Right kidney (tissue), 1 donor: ENCODE measurements around the gene TBL1X.
"Not testable (repeated sequence)": the region's sequence is repeated elsewhere in the genome, so short reads cannot be mapped to it uniquely, and the experiment has no call there.

Experiments
- DNase-seq: peaks from one replicate; pipeline ENCODE4 v3.0.0-alpha.2; 2016

TBL1X gene

DNA sequence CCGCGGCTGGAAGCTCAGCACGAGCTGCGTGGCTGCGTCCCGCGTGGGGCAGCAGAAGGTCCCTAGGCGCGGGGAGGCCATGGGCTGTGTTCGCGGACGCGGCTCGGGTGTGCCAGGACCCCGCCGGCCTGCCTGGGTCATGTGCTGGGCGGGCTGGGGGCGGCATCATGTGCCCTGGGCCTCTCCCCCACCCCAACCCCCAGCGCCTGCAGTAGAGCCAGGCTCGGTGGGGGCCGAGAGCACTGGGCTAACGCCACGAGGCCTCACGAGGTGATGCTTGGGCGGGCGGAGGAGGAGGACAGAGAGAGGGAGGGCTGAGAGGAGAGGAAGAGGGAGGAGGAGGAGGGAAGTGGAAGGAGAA lies 300.9 kb downstream of the TBL1X start, which contains the start of gene GPR143:
GPR143 (minus strand) TSS at position 111 of the 361 bp plus-strand sequence; CDS start at position 81, 30 bp downstream.
- peak; percentile 53 for DNase-seq

DNA sequence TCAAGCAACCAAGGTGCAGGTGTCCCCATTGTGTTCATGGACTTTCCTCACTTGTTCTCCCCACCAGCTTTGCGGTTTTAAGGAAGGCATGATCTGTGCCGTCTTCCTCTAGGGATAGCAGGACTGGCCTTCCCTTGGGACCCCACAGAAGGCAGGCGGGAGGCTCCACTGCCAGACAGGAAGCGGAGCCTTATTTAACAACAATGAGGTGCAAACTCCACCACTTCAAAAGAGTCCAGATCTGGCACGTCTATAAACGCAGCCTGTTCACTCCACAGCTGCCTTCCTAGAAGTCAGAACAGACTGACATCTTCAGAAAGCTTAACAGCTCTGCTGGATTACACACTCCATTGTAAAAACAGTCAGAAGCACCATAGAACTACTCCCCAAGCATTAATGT lies 302.5 kb downstream of the TBL1X start:
- no peak for DNase-seq

DNA sequence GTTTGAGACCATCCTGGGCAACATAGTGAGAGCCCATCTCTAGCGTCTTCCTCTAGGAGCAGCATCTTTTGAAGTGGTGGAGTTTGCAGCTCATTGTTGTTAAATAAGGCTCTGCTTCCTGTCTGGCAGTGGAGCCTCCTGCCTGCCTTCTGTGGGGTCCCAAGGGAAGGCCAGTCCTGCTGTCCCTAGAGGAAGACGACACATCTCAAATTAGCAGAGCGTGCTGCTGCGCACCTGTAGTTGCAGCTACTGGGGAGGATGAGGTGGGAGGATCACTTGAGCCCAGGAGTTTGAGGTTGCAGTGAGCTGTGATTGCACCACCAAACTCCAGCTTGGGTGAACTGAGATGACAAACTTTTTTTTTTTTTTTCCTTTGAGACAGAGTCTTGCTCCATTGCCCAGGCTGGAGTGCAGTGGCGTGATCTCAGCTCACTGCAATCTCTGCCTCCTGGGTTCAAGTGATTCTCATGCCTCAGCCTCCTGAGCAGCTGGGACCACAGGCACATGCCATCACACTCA lies 303.5 kb downstream of the TBL1X start:
- not testable (repeated sequence) for DNase-seq

DNA sequence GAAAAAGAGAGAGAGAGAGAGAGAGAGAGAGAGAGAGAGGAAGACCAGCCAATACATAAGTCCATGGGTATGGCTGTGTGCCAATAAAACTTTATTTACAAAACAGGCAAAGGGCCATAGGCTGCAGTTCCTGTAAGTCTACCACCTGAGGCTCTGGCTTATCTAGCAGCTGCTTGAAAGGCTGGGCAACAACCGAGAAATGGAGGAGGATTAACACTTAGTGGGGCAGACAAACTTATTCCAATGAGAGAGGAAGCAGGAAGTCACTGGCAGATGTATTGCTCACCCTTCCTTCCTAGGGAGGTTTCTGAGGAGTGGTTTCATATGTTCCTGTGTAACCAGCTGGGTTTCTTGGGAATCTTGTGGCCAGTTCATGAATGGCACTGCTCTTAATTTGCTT lies 305.5 kb downstream of the TBL1X start:
- DNase-seq = no peak

DNA sequence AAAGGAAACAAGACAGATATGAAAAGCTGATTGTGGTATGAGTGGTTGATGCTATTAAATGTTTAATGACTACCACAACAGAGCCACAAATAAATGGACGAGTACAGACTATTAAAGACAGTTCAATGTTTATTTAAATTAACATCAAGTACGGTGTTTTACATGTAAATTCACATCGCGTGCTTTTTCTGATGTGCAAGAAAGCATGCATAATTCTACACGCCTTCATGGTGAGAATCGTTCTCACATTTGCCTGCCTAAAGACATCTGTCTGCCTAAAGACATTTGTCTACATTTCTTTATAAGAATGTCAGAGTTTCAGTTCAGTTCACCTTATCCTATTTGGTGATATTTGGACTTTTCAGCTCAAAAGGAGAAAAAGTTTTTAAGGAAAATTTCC lies 308.1 kb downstream of the TBL1X start:
- no peak for DNase-seq

DNA sequence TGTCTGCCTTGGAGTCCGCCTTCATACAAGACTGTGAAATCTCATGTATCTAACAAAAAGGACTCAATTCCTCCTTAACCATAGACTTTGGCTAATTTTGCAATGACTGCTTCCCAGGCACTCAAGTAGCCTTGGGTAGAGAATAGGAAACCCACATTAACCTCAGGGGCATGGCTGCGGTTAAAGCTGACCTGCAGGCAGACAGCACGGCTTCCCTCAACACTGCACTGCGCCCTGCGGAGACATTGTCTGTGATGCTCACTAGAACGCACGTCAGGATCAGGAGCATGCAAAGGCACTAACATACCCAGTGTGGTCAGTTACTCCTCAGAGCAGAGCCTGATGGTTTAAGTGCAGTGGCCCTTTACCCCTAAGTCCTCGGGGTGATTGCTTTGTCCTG lies 311.1 kb downstream of the TBL1X start:
- no peak for DNase-seq

DNA sequence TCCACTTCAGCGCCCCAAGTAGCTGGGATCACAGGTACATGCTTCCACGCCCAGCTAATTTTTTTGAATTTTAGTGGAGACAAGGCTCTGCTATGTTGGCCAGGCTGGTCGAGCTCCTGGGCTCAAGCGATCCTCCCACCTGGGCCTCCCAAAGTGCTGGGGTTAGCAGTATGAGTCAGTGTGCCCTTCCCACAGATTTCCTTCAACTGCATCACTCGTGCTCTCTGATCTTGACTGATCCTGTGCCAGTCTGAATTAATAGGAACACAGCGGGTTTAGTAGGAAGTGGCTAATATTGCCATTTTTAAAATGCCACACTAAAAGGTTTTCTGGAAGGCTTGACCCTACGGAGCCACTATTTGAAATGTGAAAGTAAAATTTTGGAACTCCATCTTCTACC lies 317.1 kb downstream of the TBL1X start:
- DNase-seq = no peak

DNA sequence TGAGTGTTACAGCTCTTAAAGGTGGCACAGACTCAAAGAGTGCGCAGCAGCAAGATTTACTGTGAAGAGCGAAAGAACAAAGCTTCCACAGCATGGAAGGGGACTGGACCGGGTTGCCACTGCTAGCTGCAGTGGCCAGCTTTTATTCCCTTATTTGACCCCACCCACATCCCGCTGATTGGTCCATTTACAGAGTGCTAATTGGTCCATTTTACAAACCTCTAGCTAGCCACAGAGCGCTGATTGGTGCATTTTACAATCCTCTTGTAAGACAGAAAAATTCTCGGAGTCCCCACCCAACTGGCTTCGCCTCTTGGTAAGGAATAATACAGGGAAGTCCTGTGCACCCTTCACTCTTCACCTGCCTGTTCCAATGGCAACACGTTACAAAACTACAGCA lies 319.5 kb downstream of the TBL1X start:
- DNase-seq = no peak

DNA sequence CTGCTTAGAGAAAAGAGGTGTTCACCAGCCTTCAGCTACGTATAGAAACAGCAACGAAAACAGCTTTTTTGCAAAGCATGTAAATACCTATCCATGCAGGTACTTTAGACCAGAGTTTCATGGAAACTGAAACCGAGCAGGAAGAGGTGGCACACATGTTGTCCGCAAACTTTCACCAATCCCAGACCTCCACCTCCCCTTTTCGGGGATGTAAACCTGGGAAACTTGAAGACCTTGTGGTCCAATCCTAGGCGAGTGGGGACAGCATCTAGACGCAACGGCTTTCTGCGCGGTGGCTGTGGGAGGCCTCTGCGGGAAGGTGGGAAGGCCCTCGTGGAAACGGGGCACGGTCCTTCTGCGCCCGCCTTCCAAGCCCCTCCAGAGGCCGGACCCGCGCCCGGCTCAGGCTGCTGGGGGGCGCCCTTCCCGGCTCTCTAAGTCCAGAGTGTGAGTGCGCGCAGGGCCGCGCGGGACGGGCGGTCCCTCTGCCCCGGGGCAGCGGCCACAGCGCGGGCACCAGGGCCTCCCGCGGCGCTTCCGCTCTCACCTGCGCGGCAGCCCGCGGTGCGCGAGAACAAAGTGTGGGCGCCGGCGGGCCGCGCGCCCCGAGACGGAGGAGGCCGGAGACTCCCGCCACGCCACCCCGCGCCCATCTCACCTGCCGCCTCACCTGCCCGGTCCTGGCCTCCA lies 320.5 kb downstream of the TBL1X start:
- DNase-seq = peak; percentile 65

DNA sequence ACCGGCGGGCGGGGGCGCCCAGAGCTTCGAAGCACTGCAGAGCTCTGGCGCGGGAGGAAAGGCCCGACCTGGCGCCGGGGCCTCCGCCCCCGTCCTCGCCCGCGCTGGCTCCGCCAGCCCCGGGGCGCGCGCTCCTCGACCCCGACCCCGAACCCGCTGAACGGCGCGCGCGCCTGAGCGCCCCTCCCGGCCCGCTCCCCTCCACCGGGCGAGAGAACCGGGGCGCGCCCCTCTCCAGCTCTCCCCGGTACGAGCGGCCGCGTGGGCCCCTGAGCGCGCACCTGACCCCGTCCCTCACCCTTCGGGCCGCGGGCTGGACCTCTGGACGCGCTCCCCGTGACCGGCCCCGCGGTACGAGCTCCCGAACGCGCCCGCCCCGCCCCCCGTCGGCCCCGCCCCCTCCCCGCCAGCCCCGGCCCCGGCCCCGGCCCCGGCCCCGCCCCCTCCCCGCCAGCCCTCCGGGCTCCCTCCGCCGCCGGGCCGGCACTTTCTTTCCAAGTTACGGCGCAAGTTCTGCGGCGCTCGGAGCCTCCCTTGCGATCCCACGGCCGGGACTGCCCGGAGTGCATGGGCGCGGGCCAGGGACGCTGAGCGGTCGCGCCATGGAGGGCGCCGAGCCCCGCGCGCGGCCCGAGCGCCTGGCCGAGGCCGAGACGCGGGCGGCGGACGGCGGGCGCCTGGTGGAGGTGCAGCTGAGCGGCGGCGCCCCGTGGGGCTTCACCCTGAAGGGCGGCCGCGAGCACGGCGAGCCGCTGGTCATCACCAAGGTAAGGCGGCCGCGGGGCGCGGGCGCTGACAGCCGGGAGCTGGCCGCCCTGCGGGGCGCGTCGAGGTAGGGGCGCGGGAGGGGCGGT lies 321.3 kb downstream of the TBL1X start, which contains the start of gene SHROOM2:
SHROOM2 (plus strand) TSS at position 486 of the 854 bp plus-strand sequence; CDS start at position 603, 117 bp downstream.
- peak; percentile 63 for DNase-seq

DNA sequence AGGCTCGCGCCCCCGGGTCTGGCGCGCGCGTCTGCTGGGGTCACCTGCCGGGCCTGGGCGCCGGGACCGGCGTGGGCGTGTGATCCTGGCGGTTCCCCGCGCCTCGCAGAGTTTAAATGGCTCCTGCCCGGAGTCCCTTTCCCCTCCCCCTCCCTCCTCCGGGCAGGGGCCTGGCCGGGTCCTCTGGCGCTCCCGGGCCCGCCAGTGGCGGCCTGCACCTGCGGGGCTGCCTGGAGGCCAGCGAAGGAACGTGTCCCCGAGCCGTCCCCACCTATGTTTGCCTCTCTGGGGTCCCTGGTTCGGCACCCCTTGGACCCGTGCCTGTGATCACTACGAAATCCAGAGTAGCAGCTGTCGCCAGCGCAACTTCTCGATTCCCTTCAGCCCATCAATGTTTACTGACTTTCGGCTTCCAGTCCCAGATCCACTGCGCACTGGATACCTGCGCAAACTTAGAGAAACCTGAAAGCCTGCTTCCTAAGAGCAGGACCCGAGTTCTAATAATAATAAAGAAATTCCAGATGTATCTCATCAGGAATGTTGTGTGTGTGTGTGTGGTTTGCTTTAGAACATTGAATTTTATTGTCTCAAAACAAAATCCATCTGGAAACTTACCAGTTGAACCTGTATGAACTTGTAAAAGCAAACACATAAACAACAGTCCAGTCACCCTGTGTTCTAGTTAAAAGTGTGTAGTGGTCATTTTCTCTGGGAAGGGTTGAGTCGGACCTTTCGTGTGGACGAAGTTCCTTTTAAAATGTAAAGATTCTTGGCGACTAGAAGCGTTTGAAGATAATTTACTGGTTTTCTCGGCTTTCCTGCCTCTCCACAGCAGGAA lies 322.2 kb downstream of the TBL1X start:
- DNase-seq = peak; percentile 69

DNA sequence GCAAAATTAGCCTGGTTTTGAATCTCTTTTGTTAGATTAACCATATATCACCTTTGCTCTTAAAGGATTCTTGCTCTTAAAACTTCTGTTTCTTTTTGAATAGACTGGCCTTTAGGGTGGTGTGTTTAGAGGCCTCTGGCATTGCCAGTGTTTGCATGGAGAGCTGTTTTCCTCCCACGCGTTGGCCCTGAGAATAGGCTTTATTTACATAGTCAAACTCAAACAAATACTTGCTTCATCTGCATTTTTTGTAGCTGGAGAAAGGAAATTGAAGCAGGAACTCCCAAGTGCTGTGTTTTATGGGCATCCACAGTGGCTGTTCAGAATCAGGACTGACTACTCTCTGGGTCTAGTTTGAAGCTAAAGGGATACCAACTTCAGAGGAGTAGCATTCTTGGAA lies 324.1 kb downstream of the TBL1X start:
- DNase-seq = no peak

DNA sequence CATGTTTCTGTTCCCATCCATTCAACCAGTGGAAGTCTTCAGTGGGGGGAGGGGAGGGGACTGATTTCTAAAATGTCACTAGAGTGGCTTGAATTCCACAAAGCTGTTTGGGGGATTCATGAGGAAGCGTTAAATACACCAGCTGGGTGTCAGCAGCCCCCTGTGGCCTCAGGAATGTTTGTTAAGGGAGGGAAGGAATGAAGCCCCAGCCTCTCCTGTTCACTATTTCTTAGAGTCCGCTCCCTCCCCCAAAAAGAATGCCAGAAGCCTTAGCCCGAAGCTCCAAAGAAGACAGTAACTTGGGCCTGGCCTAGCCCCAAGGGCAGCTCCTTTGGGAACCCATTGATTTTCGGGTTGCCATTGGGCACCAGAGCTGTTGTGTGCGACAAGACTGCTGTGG lies 324.7 kb downstream of the TBL1X start:
- no peak for DNase-seq
